HS-27A (cell line): ENCODE measurements around the gene SNX9.

ENCODE experiments used
- DNase-seq: peaks from one replicate; pipeline ENCODE4 v3.0.0-alpha.2; 2012; ENCODE audit warnings: low read depth, missing footprints

Gene SNX9

DNA sequence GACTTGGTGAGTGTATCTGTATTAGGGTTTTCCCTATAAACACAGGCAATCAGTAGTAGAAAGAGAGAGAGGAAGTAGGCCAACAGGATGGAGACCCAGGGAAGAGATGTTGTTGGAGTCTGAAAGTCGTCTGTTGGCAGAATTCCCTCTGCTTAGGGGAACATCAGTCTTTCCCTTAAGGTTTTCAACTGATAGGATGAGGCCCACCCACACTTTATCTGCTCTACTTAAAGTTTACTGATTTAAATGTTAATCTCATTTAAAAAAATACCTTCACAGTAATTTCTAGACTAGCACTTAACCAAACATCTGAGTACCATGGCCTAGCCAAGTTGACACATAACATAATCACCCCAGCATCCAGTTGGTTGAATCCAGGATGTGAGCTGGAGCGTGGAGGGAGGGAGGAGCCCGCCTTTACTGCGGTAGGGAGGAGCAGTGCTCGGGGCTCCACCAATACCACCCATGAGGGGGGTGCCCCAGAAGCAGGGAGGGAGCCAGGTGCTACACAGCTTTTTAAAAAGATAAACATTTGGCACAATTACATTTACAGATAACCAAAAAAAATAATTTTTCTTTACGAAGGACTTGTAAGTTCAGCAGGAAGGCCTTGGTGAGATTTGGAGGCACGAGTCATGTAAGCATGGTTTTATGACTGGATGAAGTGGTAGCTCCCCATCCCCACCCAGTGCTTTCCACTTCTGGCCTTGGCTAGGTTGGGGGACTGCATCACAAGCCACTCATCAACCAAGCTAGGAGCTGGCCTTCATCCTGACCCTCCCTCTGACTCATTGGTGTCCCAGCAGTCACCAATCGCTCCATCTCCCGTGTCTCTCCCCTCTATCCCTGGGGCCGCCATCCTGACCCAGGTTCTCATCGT is 18.4 kb upstream of the SNX9 start:
- no peak for DNase-seq

GRCh38 chr6:157806131-157806855 is 16.8 kb upstream of the SNX9 start:
- no peak for DNase-seq

DNA sequence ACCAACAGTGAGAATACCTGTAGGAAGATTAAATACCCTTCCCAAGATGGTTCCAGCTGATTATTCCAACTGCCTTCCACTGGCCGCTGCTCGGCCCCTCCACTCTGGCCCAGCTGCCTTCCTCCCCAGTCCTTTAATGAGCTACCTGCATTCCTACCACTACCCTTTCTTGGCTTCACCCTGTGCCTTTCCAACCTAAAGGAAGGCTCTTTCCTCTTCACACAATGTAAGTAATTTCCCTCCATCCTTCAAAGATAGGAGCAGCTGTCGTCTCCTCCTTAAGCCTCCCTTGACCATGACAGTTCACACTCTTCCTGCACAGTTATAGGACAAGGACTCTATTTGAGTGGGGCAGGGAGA is 16.2 kb upstream of the SNX9 start:
- DNase-seq: no peak

- no peak for DNase-seq
Observed at GRCh38 chr6:157808405-157808950, 14.6 kb upstream of the SNX9 start.

GRCh38 chr6:157809613-157810012 is 13.4 kb upstream of the SNX9 start:
- DNase-seq: no peak

- DNase-seq: no peak
Observed at GRCh38 chr6:157811137-157811475, 11.9 kb upstream of the SNX9 start.

DNA sequence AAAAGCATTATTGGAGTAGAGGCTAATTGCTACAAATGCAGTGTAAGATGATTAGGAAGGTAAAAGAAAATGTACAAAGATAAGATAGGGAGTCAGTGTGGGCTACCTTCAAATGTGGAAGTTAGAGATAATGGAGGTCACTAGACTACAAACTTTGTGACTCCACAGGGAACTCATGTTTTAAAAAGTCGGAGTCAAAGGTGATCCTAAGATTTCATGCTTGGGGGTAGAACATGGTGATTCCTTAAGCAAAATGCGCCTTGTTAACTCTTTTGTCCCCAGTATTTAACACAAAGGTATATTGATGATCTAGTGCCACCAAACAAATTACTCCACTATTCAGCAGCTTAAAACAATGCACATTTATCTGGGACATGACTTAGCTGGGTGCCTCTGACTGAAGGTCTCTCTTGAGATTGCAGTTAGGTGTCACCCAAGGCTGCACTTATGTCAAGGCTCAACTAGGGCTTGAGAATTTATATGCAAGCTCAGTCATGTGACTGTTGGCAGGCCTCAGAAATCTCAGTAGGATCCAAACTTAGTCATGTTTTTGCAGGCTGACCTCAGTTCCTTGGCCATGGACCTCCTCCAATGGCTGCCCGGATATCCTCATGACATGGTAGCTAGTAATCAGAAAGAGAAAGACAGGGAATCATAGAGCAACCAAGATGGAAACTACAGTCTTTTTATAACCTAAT is 11.4 kb upstream of the SNX9 start:
- DNase-seq: no peak

DNA sequence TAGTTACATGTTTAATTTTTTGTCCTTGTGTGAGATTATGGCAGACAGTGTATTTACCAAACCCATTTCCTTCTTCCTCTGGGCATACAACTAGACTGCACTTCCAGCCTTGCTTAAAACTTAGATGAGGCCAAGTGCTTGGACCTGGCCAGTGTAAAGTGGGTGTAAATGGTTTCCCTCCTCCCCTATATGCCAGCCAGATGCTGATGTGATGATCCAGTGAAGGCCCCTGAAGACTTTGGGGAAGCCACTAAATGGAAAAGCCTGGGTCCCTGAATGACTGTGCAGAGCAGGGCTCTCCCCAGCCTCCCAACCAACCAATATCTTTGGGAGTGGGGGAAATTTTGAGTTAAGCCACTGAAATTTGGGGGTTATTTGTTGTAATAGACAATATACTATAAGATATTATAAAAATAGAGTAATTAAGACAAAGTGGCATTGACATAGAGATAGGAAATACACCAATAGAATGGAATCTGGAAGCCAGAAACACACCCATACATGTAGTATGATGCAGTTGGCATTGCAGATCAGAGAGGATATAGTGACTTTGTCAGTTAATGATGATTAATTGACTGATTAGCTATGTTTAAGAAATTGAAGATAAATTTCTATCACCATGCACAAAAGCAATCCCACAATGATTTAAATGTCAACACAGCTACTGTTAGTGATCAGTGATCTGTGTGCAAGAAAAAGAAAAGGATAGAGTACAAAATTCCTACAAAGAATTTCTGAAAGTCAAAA is 10.4 kb upstream of the SNX9 start:
- DNase-seq: no peak

- no peak for DNase-seq
Observed at GRCh38 chr6:157813191-157813590, 9.9 kb upstream of the SNX9 start.

DNA sequence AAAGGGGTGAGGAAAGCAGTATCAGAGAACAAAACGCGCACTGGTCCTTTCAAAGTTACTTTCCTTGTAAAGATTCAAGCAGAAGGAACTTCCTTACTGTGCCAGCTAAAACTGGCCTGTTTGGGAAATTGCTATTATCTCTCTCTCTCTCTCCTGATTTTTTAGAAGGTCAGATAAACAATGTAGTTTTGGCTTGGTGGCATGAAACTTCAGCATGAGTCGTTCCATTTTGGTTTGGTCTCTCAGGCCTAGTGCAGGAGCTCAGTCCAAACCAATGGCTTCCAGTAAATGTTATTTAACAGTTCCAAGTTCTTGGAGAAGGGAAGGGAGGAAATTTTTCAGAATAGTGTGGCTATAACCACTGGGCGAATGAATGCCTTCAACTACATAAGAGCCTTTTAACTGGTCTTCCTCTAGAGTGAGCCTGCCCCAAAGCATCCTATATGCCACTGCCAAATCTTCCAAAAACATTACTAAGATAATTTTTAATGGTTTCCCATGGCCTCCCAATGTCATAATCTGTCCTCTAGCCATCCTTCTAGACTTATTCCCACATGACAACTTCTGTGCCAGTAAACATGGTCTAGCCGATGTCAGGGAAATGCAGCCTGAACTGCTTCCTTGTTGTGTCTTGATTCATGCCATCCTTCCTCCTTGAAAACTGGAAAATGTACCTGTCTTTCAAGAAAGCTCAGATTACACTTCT is 9.1 kb upstream of the SNX9 start:
- DNase-seq: no peak

GRCh38 chr6:157814883-157815282 is 8.2 kb upstream of the SNX9 start:
- no peak for DNase-seq

DNA sequence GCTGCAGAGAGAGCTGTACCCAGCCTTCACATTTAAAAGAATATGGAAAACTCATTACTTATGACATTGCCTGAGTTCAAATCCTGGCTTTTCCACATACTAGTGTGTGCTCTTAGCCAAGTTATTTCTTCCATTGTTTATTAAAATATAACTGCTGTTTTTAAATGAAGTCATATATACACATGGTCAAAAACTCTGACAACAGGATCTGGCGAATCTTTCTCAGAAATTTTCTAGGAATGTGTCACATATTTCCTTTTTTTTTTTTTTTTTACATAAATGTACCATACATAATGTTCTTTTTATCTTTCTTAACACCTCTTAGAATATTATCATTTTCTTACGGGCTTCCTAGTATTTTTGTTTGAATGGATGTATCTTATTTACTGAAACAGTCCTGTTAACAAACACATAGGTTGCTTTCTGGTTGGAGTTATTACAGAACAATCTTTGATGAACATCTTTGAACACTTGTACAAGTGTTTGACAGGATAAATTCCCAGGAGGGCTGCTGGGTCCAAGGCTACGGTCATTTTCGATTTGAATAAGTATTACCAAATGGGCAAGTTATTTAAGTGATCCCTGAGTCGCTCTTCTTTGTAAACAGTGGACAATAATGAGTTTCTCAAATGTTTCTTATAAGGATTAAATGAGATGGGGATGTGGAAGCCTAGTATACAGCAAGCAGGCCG is 1.6 kb upstream of the SNX9 start:
- DNase-seq: no peak

- DNase-seq: no peak
Observed at GRCh38 chr6:157822245-157823000, 623 bp upstream of the SNX9 start.

- no peak for DNase-seq
Observed at GRCh38 chr6:157823528-157824370, 703 bp downstream of the SNX9 start.

DNA sequence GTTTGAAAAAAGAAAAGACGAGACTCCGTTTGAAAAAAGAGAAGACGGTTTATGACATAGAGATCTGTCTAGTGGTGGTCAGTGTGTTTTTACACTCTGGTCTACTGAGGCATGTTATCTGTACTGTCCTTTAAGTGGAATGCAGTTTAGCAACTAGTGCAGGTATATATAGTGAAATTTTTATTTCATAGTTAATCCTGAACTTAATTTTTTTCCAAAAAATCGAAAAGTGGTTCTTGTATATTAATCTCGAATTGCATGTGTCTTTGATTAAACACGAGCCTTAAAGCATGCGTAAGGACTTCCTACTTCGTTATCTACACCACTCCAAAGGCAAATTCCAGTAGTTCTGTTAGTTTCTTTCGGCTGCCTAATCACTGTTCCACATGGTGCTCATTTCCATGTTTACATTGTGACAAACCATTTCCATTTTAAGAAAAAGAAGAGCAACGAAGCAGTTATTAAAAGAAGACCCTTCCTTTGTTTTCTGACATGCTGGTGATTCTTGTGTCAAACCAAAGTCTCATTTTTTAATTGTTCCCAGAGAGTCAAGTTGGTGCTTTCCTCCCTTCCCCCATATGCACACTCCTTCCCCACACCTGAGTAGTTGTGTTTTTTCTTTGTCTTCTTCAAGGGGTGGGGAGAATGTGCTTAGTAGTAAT is 2.3 kb downstream of the SNX9 start:
- no peak for DNase-seq

DNA sequence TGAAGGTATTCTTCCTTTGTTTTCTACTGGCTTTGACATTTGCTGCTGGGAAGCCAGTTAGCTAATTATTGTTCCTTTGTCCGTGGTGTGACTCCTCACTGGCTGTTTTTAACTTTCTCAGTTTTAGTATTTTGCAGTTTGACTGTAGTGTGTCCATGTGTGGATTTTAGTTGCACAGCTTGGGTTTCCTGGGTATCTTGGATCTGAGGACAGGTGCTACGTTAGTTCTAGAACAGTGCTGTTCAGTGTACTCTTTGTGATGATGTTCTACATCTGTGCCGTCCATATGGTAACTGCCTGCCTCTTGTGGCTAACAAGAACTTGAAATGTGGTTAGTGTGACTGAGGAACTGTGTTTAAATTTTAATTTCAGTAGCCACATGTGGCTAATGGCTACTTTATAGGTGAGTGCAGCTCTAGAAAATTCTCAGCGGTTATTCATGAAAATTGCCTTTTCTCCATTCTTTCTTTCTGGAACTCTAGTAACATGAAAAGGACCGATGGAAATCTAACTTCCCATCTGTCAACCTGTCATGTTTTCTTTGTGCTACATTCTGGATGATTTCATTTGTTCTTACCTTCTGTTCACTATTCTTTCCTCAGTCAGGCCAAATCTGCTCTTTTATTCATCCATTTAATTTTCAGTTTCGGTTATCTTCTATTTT is 7.4 kb downstream of the SNX9 start:
- no peak for DNase-seq

- DNase-seq: no peak
Observed at GRCh38 chr6:157831018-157831369, 7.9 kb downstream of the SNX9 start.
